B cell (primary cell): ENCODE results near the gene ANKRD44. TPM values are rescaled to one million over a fixed set of nuclear protein-coding genes. Genes with fewer than 3 reads are reported as not detected.
A peak's percentile ranks its signal among the peaks of the same experiment; 100 is the strongest.

ENCODE experiments used
- ATAC-seq: fragments of 200-7000 bp; cut with Tn5 transposase; one replicate; pipeline ENCODE4 v1.10.0; 2021; ENCODE audit warnings: low read depth, mild to moderate bottlenecking, moderate number of reproducible peaks, moderate library complexity
- CTCF ChIA-PET: fragments of 350-600 bp; sonication (Branson Sonifier 250); formaldehyde crosslinking; loops from one replicate; lab custom pipeline; 2021; ENCODE audit warnings: antibody characterized with exemption, inconsistent platforms; lab: Charles Lee
- POLR2A ChIA-PET: fragments of 350-600 bp; sonication (Branson Sonifier 250); formaldehyde crosslinking; loops from one replicate; lab custom pipeline; 2021; ENCODE audit warnings: antibody characterized with exemption; lab: Charles Lee
- DNase-seq: peaks from one replicate; pipeline ENCODE4 v3.0.0; 2013
- H2AFZ ChIP-seq: 2 replicates; pipeline ENCODE4 v1.6.1; 2012; ENCODE audit warnings: mild to moderate bottlenecking, low read depth, low read length; ENCODE audit not compliant: insufficient read depth, poor library complexity, severe bottlenecking
- H3K27ac ChIP-seq, 2 donors: 1 replicate in 1 of 2; 2 replicates in 1 of 2; pipeline ENCODE4 v1.5.1; 2012 to 2013; ENCODE audit warnings: low read length in 2 of 2, mild to moderate bottlenecking in 2 of 2, moderate library complexity in 1 of 2
- H3K27me3 ChIP-seq, 4 experiments: fragments of 200-600 bp in 1 of 4; sonication (generic) in 1 of 4; replicated peaks in 1 of 4; 1 replicate in 2 of 4; 2 replicates in 2 of 4; pipeline versions ENCODE4 v1.6.1 to v1.7.0; 2013 to 2016; ENCODE audit warnings: low read length in 3 of 4, mild to moderate bottlenecking in 2 of 4, mixed read lengths in 1 of 4, moderate library complexity in 1 of 4; ENCODE audit not compliant: insufficient read depth in 4 of 4, control insufficient read depth in 3 of 4; ENCODE audit errors: control extremely low read depth in 1 of 4
- H3K36me3 ChIP-seq, 2 experiments: replicated peaks in 1 of 2; 1 replicate in 1 of 2; 2 replicates in 1 of 2; pipeline versions ENCODE4 v1.6.1 to v1.7.1; 2013; ENCODE audit warnings: low read length in 1 of 2; ENCODE audit not compliant: insufficient read depth in 2 of 2, control insufficient read depth in 1 of 2; ENCODE audit errors: control extremely low read depth in 1 of 2, extremely low read depth in 1 of 2
- H3K4me1 ChIP-seq, 2 donors: fragments of 200-600 bp in 1 of 2; sonication (generic) in 1 of 2; 1 replicate in 1 of 2; 2 replicates in 1 of 2; pipeline versions ENCODE4 v1.5.1 to v1.6.1; 2013 to 2017; ENCODE audit warnings: low read length in 2 of 2; ENCODE audit not compliant: control insufficient read depth in 2 of 2, insufficient read depth in 2 of 2
- H3K4me2 ChIP-seq: replicated peaks from 2 replicates; pipeline ENCODE3; 2012; ENCODE audit warnings: mild to moderate bottlenecking, low read depth, low read length; ENCODE audit not compliant: poor library complexity, severe bottlenecking
- H3K4me3 ChIP-seq, 5 experiments: fragments of 200-600 bp in 1 of 5; sonication (generic) in 1 of 5; 1 replicate in 3 of 5; 2 replicates in 2 of 5; pipeline versions ENCODE4 v1.5.1 to v1.7.0; 2011 to 2016; ENCODE audit warnings: low read length in 4 of 5, mild to moderate bottlenecking in 4 of 5, low read depth in 2 of 5, control low read depth in 1 of 5, moderate library complexity in 1 of 5; ENCODE audit not compliant: insufficient read depth in 1 of 5; ENCODE audit errors: control extremely low read depth in 1 of 5, extremely low read depth in 1 of 5
- H3K79me2 ChIP-seq: fragments of 200-600 bp; sonication (generic); one replicate; pipeline ENCODE4 v1.6.0; 2016; ENCODE audit warnings: low read length; ENCODE audit not compliant: control insufficient read depth, insufficient read depth
- H3K9ac ChIP-seq: fragments of 200-600 bp; sonication (generic); 2 replicates; pipeline ENCODE4 v1.6.1; 2017; ENCODE audit warnings: mild to moderate bottlenecking, low read length, moderate library complexity
- H3K9me3 ChIP-seq, 3 donors: one replicate each; pipeline versions ENCODE4 v1.6.1 to v1.7.1; 2013; ENCODE audit warnings: low read length in 2 of 3; ENCODE audit not compliant: control insufficient read depth in 2 of 3, insufficient read depth in 1 of 3; ENCODE audit errors: control extremely low read depth in 1 of 3
- H4K20me1 ChIP-seq: 2 replicates; pipeline ENCODE4 v1.6.0; 2012; ENCODE audit warnings: mild to moderate bottlenecking, low read length; ENCODE audit not compliant: insufficient read depth, control insufficient read depth, poor library complexity, severe bottlenecking
- H3K27ac Mint-ChIP-seq: one replicate; pipeline ENCODE4 v1.8.0; 2021; ENCODE audit warnings: mixed read lengths
- H3K27me3 Mint-ChIP-seq: one replicate; pipeline ENCODE4 v1.8.0; 2021; ENCODE audit warnings: mixed read lengths
- H3K4me1 Mint-ChIP-seq: one replicate; pipeline ENCODE4 v1.8.0; 2021; ENCODE audit warnings: mixed read lengths
- H3K4me3 Mint-ChIP-seq: one replicate; pipeline ENCODE4 v1.8.0; 2021; ENCODE audit warnings: mixed read lengths
- H3K9me3 Mint-ChIP-seq: one replicate; pipeline ENCODE4 v1.8.0; 2022; ENCODE audit warnings: mixed read lengths; ENCODE audit not compliant: insufficient read depth
- EZH2 ChIP-seq: IDR thresholded peaks from 2 replicates; pipeline ENCODE4 v1.6.1; 2012; ENCODE audit warnings: borderline replicate concordance, low read depth, mild to moderate bottlenecking, moderate library complexity, low read length; ENCODE audit not compliant: insufficient read depth, poor library complexity, severe bottlenecking
- WGBS: methylation state at CpG from one replicate; pipeline ENCODE4 v1.1.5; 2013; ENCODE audit warnings: missing lambda C conversion rate; ENCODE audit not compliant: insufficient coverage; 5-methylcytosine and 5-hydroxymethylcytosine counted together
- intact Hi-C: fragments of 100-400 bp; cut with micrococcal nuclease; formaldehyde crosslinking; loops from one replicate; pipeline ENCODE4 v1.10.0; 2022
- polyA plus RNA-seq: library from polyadenylated mRNA; depleted of rRNA; stranded (reverse); fragments of >200 nt; gene quantifications from 2 replicates; pipeline ENCODE4 v1.2.3, GENCODE V29; 2012
- total RNA-seq, 2 donors: library from RNA; stranded (reverse); fragments of 120-200 nt in 1 of 2; gene quantifications; 1 replicate in 1 of 2; 2 replicates in 1 of 2; pipeline versions ENCODE4 v1.2.3 to v1.2.4, GENCODE V29; 2013 to 2022
- TF ChIP-seq, protein P1 (sequence below): fragments of 200-600 bp; IDR thresholded peaks from one replicate; pipeline ENCODE4 v1.8.0; 2022; ENCODE audit warnings: antibody characterized with exemption, mild to moderate bottlenecking

ANKRD44 gene
- total and polyA plus RNA-seq, 2 donors (not counting 1 experiment from before 2014, with no cell fraction given): 92.6 to 457 TPM

DNA sequence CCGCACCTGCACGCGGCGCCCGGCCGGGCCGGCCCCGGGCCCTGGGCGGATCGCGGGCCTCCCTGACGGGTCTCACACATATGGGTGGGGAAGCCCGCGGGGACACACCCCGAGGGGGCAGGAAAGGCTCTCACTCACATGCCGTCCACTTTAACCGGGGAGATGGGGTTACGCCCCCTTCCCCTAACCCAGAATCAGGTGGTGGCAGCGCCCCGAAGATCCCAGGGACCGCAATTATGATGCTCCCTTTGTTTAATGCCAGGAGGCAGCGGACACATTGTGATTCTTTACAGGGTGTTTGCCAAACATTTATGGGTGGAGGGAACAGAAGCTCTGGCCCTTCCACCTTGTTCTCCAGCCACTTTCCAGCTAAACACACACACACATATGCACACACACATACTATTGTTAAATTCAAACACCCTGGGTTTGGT is 424 bp upstream of the ANKRD44 start:
- Histone ChIP-seq H3K36me3 (peaks cover 1 to 5% of the 10 kb centered on the region in 2 experiments), H3K27me3 (no peaks in the 10 kb centered on the region), H3K27ac (peak overlapping the region; percentile 80 to 85), H4K20me1 (no peaks in the 10 kb centered on the region), H3K4me1 (peaks cover 31% of the 10 kb centered on the region in 2 donors), H3K4me3 (peak overlapping the region; percentile 36 to 56 (median 53)), H3K79me2 (peaks cover 54% of the 10 kb centered on the region), H3K9ac (peak overlapping the region; percentile 62), H3K4me2 (peak overlapping the region; percentile 83), H3K9me3 (no peaks in the 10 kb centered on the region), H2AFZ (peak overlapping the region; percentile 82)
- peak overlapping the region; percentile 90 for H3K27ac Mint-ChIP-seq
- ATAC-seq: no peak
- DNase-seq: no peak
- TF ChIP-seq EZH2: no peak
- TF ChIP-seq, protein P1, sequence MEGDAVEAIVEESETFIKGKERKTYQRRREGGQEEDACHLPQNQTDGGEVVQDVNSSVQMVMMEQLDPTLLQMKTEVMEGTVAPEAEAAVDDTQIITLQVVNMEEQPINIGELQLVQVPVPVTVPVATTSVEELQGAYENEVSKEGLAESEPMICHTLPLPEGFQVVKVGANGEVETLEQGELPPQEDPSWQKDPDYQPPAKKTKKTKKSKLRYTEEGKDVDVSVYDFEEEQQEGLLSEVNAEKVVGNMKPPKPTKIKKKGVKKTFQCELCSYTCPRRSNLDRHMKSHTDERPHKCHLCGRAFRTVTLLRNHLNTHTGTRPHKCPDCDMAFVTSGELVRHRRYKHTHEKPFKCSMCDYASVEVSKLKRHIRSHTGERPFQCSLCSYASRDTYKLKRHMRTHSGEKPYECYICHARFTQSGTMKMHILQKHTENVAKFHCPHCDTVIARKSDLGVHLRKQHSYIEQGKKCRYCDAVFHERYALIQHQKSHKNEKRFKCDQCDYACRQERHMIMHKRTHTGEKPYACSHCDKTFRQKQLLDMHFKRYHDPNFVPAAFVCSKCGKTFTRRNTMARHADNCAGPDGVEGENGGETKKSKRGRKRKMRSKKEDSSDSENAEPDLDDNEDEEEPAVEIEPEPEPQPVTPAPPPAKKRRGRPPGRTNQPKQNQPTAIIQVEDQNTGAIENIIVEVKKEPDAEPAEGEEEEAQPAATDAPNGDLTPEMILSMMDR: no peak
- POLR2A ChIA-PET: interaction anchor here (0.6 to 4.4 kb wide), 4 partner anchors 98 to 180 kb away, joined by 3 to 23 read pairs (median 4); no protein-coding TSS in a partner anchor
- no peaks in the 10 kb centered on the region for H3K27me3 Mint-ChIP-seq
- H3K9me3 Mint-ChIP-seq: no peaks in the 10 kb centered on the region
- intact Hi-C loops: loop anchor here (1.0 to 2.0 kb wide), 5 partner anchors 56 to 198 kb away; no protein-coding TSS in a partner anchor
- H3K4me3 Mint-ChIP-seq: peak overlapping the region; percentile 84
- peaks cover 38% of the 10 kb centered on the region for H3K4me1 Mint-ChIP-seq
- CTCF ChIA-PET: interaction anchor here (0.7 to 18.0 kb wide), 21 partner anchors 17 to 202 kb away, joined by 3 to 336 read pairs (median 4); no protein-coding TSS in a partner anchor
- WGBS: 0% methylated on average over 18 of the region's 22 CpGs

DNA sequence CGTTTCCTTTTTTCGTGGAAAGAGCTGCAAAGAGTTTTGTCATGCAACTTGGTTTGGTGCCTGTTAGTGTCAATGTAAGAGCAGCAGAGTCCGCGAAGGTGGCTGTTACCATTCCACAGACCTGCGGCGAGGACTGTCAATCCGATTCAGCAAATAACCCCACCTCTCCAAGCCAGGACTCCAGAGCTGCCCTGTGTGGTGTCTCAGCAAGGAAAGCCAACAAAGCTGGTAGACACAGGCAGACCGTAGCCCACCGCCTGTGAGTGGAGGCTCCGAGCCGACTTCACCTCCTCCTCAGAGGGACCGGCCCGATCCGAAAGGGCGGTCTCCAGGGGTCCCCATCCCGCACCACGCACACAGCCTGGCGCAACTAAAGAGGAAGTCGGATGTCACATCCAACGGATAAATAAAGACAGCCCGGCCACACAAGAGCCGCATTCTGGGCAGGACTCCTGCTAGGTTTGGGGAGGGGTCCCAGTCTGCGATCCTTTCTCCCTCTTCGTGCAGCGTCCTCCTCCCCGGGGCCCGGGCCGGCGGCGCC is 819 bp downstream of the ANKRD44 start:
- POLR2A ChIA-PET: interaction anchor here (0.6 to 4.6 kb wide), 13 partner anchors 9 to 196 kb away, joined by 3 to 38 read pairs (median 10); no protein-coding TSS in a partner anchor
- no peaks in the 10 kb centered on the region for H3K9me3 Mint-ChIP-seq
- Histone ChIP-seq H2AFZ (peak overlapping the region; percentile 50), H3K4me1 (peaks cover 39 to 42% of the 10 kb centered on the region in 2 donors), H3K4me2 (peak overlapping the region; percentile 75), H3K27ac (peak overlapping the region; percentile 75 to 86), H3K4me3 (peak overlapping the region; percentile 73 to 97 (median 92)), H3K9ac (peak overlapping the region; percentile 94), H3K27me3 (no peaks in the 10 kb centered on the region), H4K20me1 (no peaks in the 10 kb centered on the region), H3K79me2 (peaks cover 66% of the 10 kb centered on the region), H3K9me3 (no peaks in the 10 kb centered on the region), H3K36me3 (peaks cover 1 to 5% of the 10 kb centered on the region in 2 experiments)
- H3K27me3 Mint-ChIP-seq: no peaks in the 10 kb centered on the region
- no peak for ATAC-seq
- peak; percentile 66 for DNase-seq
- intact Hi-C loops: loop anchor here (1.0 to 2.0 kb wide), 5 partner anchors 54 to 196 kb away; no protein-coding TSS in a partner anchor
- H3K27ac Mint-ChIP-seq: peak overlapping the region; percentile 92
- H3K4me3 Mint-ChIP-seq: peak overlapping the region; percentile 97
- WGBS: 0% methylated on average over 30 of the region's 30 CpGs
- CTCF ChIA-PET: interaction anchor here (0.9 to 18.0 kb wide), 12 partner anchors 13 to 197 kb away, joined by 3 to 336 read pairs (median 9); no protein-coding TSS in a partner anchor
- H3K4me1 Mint-ChIP-seq: peaks cover 51% of the 10 kb centered on the region
- TF ChIP-seq, protein P1: no peak
- no peak for TF ChIP-seq EZH2
